DMS53 treated with DMSO at 0.1 percent for 48 hours (cell line): ENCODE data around the gene TES.
"Not testable (repeated sequence)": the region's sequence is repeated elsewhere in the genome, so short reads cannot be mapped to it uniquely, and the experiment has no call there.

Experiments
- DNase-seq: peaks from one replicate; lab custom pipeline; 2025; ENCODE audit not compliant: unreplicated experiment; lab: John Stamatoyannopoulos, UW

TES gene

GRCh38 chr7:116280803-116281202 lies 70.5 kb downstream of the TES start:
- no peak for DNase-seq

GRCh38 chr7:116283595-116284204 lies 73.4 kb downstream of the TES start:
- no peak for DNase-seq

DNA sequence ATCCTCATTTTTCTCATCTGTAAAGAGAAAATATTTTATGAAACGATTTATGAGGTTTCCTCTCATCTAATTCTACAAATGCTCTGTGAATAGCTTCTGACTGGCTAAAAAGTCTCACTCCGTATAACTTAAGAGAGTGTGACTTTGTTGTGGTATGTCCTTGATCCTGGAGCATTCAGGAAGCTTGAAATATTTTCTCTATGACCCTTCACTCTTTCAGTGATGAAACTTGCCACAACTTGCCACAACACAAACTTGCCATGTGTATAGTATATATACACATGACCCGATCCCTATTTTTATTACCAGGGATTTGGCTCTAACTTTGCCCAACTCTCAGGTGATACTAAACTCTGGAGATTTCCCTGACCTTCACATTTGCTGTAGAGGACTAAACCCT lies 74.1 kb downstream of the TES start:
- DNase-seq = no peak

DNA sequence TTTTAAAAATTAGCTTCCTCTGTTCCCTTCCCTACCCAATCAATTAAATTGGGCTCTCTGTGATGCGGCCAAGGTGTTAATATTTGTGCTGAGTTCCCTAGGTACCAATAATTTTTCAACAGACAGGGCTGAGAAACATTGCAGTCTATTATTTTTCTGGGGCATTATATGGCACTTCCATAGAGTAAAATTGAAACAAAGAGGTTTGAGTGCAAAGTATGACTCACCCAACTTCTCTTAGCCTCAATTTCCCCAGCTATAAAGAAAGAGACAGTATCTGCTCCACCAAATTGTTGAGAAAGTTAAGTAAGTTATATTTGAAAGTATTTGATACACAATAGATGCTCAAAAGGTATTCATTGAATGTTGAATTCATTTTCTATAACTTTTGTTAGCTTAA lies 74.9 kb downstream of the TES start:
- DNase-seq = no peak

GRCh38 chr7:116290740-116291139 lies 80.4 kb downstream of the TES start:
- no peak for DNase-seq

- no peak for DNase-seq
Observed at GRCh38 chr7:116291937-116292336, 81.6 kb downstream of the TES start.

DNA sequence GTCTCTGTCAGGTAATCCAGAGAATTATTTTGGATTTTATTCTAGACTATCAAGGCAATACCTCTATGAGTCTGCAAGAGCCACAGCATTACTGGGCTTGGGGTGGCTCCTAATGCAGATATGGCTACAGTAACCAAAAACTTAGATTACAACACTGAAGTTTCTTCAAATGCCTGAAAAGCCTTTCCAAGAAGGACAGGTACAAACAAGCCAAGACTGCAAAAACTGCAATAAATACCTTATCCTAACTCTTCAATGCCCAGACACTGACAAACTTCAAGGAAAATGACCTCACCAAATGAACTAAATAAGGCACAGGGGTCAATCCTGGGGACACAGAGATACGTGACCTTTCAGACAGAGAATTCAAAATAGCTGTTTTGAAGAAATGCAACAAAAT lies 82.0 kb downstream of the TES start:
- DNase-seq = no peak

DNA sequence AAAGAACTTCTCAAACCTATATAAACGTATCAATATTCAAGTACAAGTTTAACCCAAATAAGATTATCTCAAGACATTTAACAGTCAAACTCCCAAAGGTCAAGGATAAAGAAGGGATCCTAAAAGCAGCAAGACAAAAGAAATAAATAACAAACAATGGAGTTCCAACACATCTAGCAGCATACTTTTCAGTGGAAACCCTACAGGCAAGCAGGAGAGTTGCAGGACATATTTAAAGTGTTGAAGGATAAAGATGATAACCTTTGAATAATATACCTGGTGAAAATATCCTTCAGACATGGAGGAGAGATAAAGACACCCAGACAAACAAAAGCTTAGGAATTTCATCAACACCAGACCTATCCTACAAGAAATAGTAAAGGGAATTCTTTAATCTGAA lies 82.8 kb downstream of the TES start:
- DNase-seq = no peak

DNA sequence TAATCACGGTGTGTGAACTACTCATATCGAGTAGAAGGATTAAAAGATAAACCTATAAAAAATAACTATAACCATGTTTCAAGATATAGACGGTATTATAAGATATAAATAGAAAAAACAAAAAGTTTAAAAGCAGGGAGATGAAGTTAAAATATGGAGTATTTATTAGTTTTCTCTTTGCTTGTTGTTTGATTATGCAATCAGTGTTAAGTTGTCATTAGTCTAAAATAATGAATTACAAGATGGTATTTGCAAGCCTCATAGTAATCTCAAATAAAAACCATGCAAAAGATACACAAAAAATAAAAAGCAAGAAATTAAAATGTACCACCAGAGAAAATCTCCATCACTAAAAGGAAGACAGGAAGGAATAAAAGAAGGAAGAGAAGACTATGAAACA lies 83.3 kb downstream of the TES start:
- DNase-seq = no peak

GRCh38 chr7:116295903-116296302 lies 85.6 kb downstream of the TES start:
- not testable (repeated sequence) for DNase-seq

GRCh38 chr7:116298055-116298454 lies 87.7 kb downstream of the TES start:
- no peak for DNase-seq

DNA sequence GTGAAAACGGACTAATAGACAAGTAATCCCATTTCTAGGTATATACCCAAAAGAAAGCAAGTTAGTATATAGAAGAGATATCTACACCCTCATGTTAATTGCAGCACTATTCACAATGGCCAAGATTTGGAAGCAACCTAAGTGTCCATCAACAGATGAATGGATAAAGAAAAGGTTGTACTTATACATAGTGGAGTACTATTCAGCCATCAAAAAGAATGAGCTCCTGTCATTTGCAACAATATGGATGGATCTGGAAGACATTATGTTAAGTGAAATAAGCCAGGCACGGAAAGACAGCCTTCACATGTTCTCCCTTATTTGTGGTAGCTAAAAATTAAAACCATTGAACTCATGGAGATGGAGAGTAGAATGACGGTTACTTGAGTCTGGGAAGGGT lies 88.2 kb downstream of the TES start:
- no peak for DNase-seq

- DNase-seq = no peak
Observed at GRCh38 chr7:116305485-116306408, 95.4 kb downstream of the TES start.

DNA sequence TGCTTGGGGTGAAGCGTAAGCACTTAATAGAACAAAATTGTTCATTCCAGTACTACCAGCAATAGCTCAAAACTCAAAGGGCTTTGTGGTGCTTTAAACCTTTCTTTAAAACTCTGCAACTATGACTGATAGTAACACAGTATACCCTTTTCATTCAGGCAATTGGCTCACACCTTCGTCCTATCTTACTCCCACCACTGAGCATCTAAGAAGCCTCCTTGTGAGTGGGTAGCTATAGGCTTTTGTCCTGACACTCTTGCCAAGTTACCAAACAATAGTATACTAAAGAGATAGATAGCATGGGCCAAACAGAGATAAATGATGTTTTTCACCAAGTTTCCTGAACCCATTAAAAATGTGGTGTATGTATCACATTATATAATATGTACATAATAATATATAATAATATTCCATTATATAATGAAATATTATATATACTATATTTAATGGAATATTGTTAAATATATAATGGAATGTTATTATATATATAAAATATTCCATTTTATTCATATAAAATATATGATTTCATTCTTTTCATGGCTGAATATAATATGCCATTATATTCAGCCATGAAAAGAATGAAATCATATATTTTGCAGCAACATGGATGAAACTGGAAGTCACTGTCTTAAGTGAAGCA lies 96.2 kb downstream of the TES start:
- DNase-seq = no peak

GRCh38 chr7:116307253-116307652 lies 96.9 kb downstream of the TES start:
- no peak for DNase-seq
